GM18867 (cell line): ENCODE results near the gene EML1.
A peak's percentile ranks its signal among the peaks of the same experiment; 100 is the strongest.

Source experiments
- ATAC-seq: cut with Tn5 transposase; IDR thresholded peaks from one replicate; pipeline ENCODE4 v1.9.1; 2021; ENCODE audit warnings: mild to moderate bottlenecking, moderate library complexity; ENCODE audit not compliant: unreplicated experiment

The EML1 gene

DNA sequence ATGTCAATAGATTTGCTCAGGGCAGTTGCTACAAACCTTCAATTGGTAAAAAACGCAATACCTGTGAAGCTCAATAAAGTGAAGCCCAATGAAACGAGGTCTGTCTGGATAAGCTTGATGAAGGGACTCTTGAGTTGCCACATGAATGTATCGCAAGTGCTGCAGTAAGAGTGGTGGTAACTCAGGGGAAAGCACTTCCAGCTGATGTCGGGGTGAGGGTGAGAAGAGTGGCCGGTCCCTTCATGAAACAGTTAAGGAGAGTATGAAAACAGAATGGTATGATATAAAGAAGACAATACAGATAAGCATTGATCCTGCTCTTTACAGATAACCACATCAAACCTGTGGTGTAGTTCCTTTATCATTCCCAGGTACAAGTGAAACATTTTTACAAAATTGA is 188.6 kb downstream of the EML1 start:
- no peak for ATAC-seq

- ATAC-seq, result peak; percentile 46
These were observed 189.5 kb downstream of the EML1 start for GRCh38 chr14:99982537-99983250.

GRCh38 chr14:99983251-99984015 is 190.2 kb downstream of the EML1 start:
- no peak for ATAC-seq

GRCh38 chr14:99984036-99984435 is 190.8 kb downstream of the EML1 start:
- no peak for ATAC-seq

DNA sequence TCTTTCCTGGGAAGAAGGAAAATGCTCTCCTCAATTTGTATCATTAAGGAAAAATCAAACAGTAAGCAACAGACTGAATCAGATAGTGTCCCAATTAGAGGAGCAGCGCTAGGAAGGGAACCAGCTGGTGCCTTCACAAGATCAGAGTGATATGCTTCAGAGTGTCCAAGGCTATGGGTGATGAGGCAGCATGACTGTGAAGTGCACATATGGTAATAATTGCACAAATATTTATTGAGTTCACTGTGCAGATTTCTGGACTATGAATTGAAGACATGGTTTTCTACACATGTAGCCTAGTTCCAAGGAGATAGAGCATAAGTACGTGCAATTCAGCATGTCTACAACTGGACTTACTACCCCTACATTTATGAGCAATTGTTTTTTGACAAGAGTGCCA is 193.2 kb downstream of the EML1 start:
- ATAC-seq, result no peak

DNA sequence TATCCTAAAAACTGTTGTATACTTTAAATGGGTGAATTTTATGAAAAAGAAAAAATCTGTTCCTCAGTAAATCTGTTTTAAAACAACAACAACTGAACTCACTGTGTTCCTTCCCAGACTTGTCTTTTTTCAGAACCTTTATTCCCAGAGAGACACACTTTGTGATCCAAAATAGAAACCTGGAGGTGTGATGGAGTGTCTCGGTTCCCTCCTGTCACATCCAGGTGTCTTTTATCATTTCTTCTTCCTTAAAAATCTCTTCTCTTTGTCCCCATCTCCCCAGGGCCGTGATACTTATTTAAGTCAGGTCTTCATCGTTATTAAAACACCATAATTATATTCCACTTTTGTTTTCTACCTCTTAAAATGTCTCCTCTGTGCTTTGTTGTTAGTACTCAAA is 195.8 kb downstream of the EML1 start:
- no peak for ATAC-seq

GRCh38 chr14:99990268-99991170 is 197.3 kb downstream of the EML1 start:
- no peak for ATAC-seq

DNA sequence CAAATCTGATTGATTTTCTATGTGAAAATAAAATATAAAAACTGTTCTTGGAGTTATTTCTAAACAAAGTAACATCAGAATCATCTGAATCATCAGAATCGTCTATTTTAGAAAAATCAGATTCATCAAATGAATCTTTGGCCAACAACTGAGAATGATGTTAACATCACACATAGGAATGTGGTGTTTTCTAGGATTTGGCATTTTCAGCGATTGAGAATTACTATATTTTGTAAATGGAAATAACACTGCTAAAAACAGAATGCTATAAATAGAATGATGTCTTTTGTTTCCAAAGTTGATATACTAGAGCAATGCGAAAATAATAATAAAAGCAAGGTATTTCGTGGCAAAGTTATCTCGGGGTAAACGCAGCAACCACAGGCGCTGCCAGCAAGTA is 198.1 kb downstream of the EML1 start:
- no peak for ATAC-seq
